Measurements from ENCODE around the gene KCNMB4.

KCNMB4 gene

GRCh38 chr12:70398862-70399261, 32.8 kb downstream of the KCNMB4 start:
- no peak for DNase-seq (ENCODE audit: low read depth, low spot score)
- no peaks in the 10 kb centered on the region for H3K9me3 ChIP-seq (ENCODE audit: control insufficient read depth, insufficient read depth, low read length)
- no CpG with 5 or more reads among the region's 3 CpGs for WGBS (ENCODE audit: insufficient coverage, insufficient read length)
- H3K4me3 ChIP-seq (ENCODE audit: low read length), result no peak overlapping the region
- H3K27me3 ChIP-seq (ENCODE audit: control insufficient read depth, insufficient read depth, low read length), result no peaks in the 10 kb centered on the region
- peaks cover 2% of the 10 kb centered on the region; the same call in 1 of the 2 replicates for H3K36me3 ChIP-seq (ENCODE audit: control insufficient read depth, insufficient read depth, low read length)
- H3K27ac ChIP-seq (ENCODE audit: low read length), result no peak overlapping the region
- H3K4me1 ChIP-seq (ENCODE audit: control insufficient read depth, insufficient read depth, low read length), result no peaks in the 10 kb centered on the region

DNA sequence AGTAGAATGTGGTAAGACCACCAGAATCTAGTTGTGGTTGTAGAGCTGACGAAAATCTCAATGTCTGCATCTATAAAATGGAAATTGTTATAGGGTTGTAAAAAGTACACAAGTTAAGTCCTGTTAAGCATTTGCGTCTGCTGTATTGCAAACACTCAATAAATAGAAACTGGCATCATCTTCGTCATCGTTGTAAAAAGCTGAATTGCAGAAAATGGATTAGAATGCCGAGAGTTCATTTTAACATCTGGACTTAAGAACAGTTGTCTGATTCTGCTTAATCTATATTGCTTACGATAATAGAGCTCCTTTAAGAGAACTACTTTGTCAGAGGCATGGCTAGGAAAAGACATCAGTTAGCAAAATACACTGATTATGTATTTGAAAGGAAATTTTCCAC, 33.2 kb downstream of the KCNMB4 start:
- H3K27me3 ChIP-seq (ENCODE audit: control insufficient read depth, insufficient read depth, low read length), result no peaks in the 10 kb centered on the region
- no CpG with 5 or more reads among the region's 6 CpGs for WGBS (ENCODE audit: insufficient coverage, insufficient read length)
- H3K27ac ChIP-seq (ENCODE audit: low read length), result no peak overlapping the region
- H3K9me3 ChIP-seq (ENCODE audit: control insufficient read depth, insufficient read depth, low read length), result no peaks in the 10 kb centered on the region
- H3K4me3 ChIP-seq (ENCODE audit: low read length), result no peak overlapping the region
- H3K4me1 ChIP-seq (ENCODE audit: control insufficient read depth, insufficient read depth, low read length), result no peaks in the 10 kb centered on the region
- DNase-seq (ENCODE audit: low read depth, low spot score), result no peak
- H3K36me3 ChIP-seq (ENCODE audit: control insufficient read depth, insufficient read depth, low read length), result peaks cover 2% of the 10 kb centered on the region; the same call in 1 of the 2 replicates

GRCh38 chr12:70400124-70400523, 34.0 kb downstream of the KCNMB4 start:
- DNase-seq (ENCODE audit: low read depth, low spot score), result no peak
- H3K27ac ChIP-seq (ENCODE audit: low read length), result no peak overlapping the region
- no peaks in the 10 kb centered on the region for H3K27me3 ChIP-seq (ENCODE audit: control insufficient read depth, insufficient read depth, low read length)
- peaks cover 2% of the 10 kb centered on the region; the same call in 1 of the 2 replicates for H3K36me3 ChIP-seq (ENCODE audit: control insufficient read depth, insufficient read depth, low read length)
- H3K9me3 ChIP-seq (ENCODE audit: control insufficient read depth, insufficient read depth, low read length), result no peaks in the 10 kb centered on the region
- no peak overlapping the region for H3K4me3 ChIP-seq (ENCODE audit: low read length)
- WGBS (ENCODE audit: insufficient coverage, insufficient read length), result no CpG with 5 or more reads among the region's 3 CpGs
- H3K4me1 ChIP-seq (ENCODE audit: control insufficient read depth, insufficient read depth, low read length), result no peaks in the 10 kb centered on the region

DNA sequence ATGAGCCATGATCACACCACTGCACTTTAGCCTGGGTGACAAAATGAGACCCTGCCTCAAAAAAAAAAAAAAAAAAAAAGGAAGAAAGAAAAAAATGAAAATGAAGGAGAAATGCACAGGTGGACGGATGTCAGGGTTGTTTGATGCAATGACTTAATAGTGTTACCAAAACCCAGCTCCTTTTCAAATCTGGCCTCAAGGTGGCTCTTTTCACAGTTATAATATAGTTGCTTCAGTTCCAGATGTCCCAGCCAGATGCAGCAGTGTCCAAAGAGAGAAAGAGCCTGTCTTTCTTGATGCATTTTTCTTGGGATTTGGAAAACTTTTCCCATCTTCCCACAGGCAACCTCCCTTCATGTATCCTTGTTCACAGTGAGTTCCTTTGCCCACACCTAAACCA, 36.5 kb downstream of the KCNMB4 start:
- no CpG with 5 or more reads among the region's 1 CpG for WGBS (ENCODE audit: insufficient coverage, insufficient read length)
- H3K9me3 ChIP-seq (ENCODE audit: control insufficient read depth, insufficient read depth, low read length), result no peaks in the 10 kb centered on the region
- H3K4me3 ChIP-seq (ENCODE audit: low read length), result no peak overlapping the region
- H3K27ac ChIP-seq (ENCODE audit: low read length), result no peak overlapping the region
- no peak for DNase-seq (ENCODE audit: low read depth, low spot score)
- H3K4me1 ChIP-seq (ENCODE audit: control insufficient read depth, insufficient read depth, low read length), result no peaks in the 10 kb centered on the region
- no peaks in the 10 kb centered on the region; the same call in 1 of the 2 replicates for H3K27me3 ChIP-seq (ENCODE audit: control insufficient read depth, insufficient read depth, low read length)
- H3K36me3 ChIP-seq (ENCODE audit: control insufficient read depth, insufficient read depth, low read length), result peaks cover 2% of the 10 kb centered on the region; the same call in 1 of the 2 replicates

DNA sequence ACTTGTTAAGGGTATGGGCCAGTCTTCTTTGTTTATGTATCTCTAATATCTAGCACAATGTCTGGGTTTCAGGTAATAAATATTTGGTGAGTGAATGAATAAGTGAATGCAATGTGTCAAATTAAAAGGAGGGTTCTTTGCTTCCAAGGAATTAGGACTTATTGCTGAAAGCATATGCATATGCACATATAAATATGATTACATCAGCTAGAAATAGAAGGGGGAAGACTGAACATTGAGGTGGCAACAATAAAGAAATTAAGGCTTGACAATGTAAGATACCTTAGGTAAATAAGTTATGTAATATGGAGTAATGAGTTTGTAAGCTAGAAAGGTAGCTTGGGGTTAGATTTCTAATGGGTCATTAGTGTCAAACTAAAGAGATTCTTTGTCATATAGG, 37.7 kb downstream of the KCNMB4 start:
- no peak overlapping the region for H3K4me3 ChIP-seq (ENCODE audit: low read length)
- DNase-seq (ENCODE audit: low read depth, low spot score), result no peak
- H3K36me3 ChIP-seq (ENCODE audit: control insufficient read depth, insufficient read depth, low read length), result peaks cover 2% of the 10 kb centered on the region; the same call in 1 of the 2 replicates
- H3K27ac ChIP-seq (ENCODE audit: low read length), result no peak overlapping the region
- no peaks in the 10 kb centered on the region; the same call in 1 of the 2 replicates for H3K27me3 ChIP-seq (ENCODE audit: control insufficient read depth, insufficient read depth, low read length)
- no peaks in the 10 kb centered on the region for H3K9me3 ChIP-seq (ENCODE audit: control insufficient read depth, insufficient read depth, low read length)
- H3K4me1 ChIP-seq (ENCODE audit: control insufficient read depth, insufficient read depth, low read length), result no peaks in the 10 kb centered on the region

GRCh38 chr12:70408004-70408790, 42.1 kb downstream of the KCNMB4 start:
- Histone ChIP-seq H3K4me3 (ENCODE audit: low read length) (no peak overlapping the region), H3K27ac (ENCODE audit: low read length) (no peak overlapping the region), H3K4me1 (ENCODE audit: control insufficient read depth, insufficient read depth, low read length) (no peaks in the 10 kb centered on the region), H3K36me3 (ENCODE audit: control insufficient read depth, insufficient read depth, low read length) (no peaks in the 10 kb centered on the region), H3K9me3 (ENCODE audit: control insufficient read depth, insufficient read depth, low read length) (no peaks in the 10 kb centered on the region), H3K27me3 (ENCODE audit: control insufficient read depth, insufficient read depth, low read length) (no peaks in the 10 kb centered on the region; the same call in 1 of the 2 replicates)
- DNase-seq (ENCODE audit: low read depth, low spot score), result no peak
- no CpG with 5 or more reads among the region's 16 CpGs for WGBS (ENCODE audit: insufficient coverage, insufficient read length)

DNA sequence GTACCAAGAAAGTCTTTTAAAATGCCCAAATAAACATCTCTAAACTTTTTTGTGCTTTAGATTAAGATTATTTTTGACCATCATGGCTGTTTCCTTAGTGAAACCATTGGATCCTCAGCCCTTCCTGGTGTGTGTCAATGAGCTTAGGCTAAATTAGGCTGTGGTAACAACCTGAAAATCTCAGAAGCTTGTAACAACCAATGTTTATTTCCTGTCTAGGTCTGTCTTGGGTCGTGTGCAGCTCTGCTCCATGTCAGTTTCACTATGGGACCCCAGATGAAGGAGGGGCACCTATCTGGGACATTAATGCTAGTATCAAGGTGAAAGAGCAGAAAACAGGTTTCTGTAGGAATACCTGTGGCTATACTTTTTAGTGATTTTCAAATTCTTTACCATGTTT, 49.9 kb downstream of the KCNMB4 start:
- Histone ChIP-seq H3K4me1 (ENCODE audit: control insufficient read depth, insufficient read depth, low read length) (no peaks in the 10 kb centered on the region), H3K9me3 (ENCODE audit: control insufficient read depth, insufficient read depth, low read length) (no peaks in the 10 kb centered on the region), H3K27me3 (ENCODE audit: control insufficient read depth, insufficient read depth, low read length) (no peaks in the 10 kb centered on the region), H3K4me3 (ENCODE audit: low read length) (no peak overlapping the region), H3K36me3 (ENCODE audit: control insufficient read depth, insufficient read depth, low read length) (no peaks in the 10 kb centered on the region), H3K27ac (ENCODE audit: low read length) (no peak overlapping the region)
- no peak for DNase-seq (ENCODE audit: low read depth, low spot score)
- no CpG with 5 or more reads among the region's 1 CpG for WGBS (ENCODE audit: insufficient coverage, insufficient read length)

- DNase-seq (ENCODE audit: low read depth, low spot score), result no peak
- WGBS (ENCODE audit: insufficient coverage, insufficient read length), result no CpG with 5 or more reads among the region's 3 CpGs
- Histone ChIP-seq H3K4me1 (ENCODE audit: control insufficient read depth, insufficient read depth, low read length) (no peaks in the 10 kb centered on the region), H3K27ac (ENCODE audit: low read length) (no peak overlapping the region), H3K36me3 (ENCODE audit: control insufficient read depth, insufficient read depth, low read length) (no peaks in the 10 kb centered on the region), H3K4me3 (ENCODE audit: low read length) (no peak overlapping the region), H3K9me3 (ENCODE audit: control insufficient read depth, insufficient read depth, low read length) (no peaks in the 10 kb centered on the region), H3K27me3 (ENCODE audit: control insufficient read depth, insufficient read depth, low read length) (no peaks in the 10 kb centered on the region)
Measured at GRCh38 chr12:70417121-70417520, 51.0 kb downstream of the KCNMB4 start.

DNA sequence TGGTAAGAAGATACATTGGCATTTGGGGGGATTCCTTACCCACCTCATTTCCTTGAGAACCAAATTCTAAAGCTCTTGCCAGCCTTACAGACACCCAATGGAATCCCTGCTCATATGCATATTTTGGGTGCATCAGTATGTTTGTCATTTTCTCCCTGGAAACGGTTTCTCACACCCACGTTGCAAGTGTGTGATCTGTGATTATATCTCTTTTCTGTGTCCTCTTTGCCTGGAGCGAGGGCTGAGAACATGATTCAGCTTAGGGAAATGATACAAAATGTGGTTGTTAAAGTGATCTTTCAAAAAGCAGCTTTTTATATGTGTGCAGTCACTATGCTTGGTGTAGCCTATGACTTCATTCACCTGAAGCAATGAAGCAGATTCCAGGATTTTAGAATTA, 52.0 kb downstream of the KCNMB4 start:
- H3K36me3 ChIP-seq (ENCODE audit: control insufficient read depth, insufficient read depth, low read length), result no peaks in the 10 kb centered on the region
- no peak overlapping the region for H3K4me3 ChIP-seq (ENCODE audit: low read length)
- no peak for DNase-seq (ENCODE audit: low read depth, low spot score)
- WGBS (ENCODE audit: insufficient coverage, insufficient read length), result no CpG with 5 or more reads among the region's 3 CpGs
- H3K9me3 ChIP-seq (ENCODE audit: control insufficient read depth, insufficient read depth, low read length), result no peaks in the 10 kb centered on the region
- no peaks in the 10 kb centered on the region for H3K4me1 ChIP-seq (ENCODE audit: control insufficient read depth, insufficient read depth, low read length)
- H3K27ac ChIP-seq (ENCODE audit: low read length), result no peak overlapping the region
- H3K27me3 ChIP-seq (ENCODE audit: control insufficient read depth, insufficient read depth, low read length), result no peaks in the 10 kb centered on the region

DNA sequence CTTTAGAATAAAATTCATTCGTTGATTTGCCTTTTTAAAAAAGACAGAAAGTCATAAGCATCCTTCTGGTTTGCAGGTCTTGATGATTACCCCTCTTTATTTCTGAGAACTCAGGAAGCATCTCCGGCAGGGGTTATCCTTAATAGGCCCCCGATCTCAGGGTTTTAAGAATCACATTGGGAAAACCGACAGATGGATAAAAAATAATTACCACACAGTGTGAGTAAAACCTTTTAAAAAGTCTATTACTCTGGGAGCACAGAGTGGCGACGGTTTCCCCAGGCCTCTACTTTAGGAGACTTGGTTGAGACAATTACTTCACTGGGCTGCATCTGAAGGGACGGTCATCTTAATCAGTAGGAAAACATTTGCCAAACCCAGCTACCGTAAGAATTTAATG, 56.5 kb downstream of the KCNMB4 start:
- no peak for DNase-seq (ENCODE audit: low read depth, low spot score)
- Histone ChIP-seq H3K4me1 (ENCODE audit: control insufficient read depth, insufficient read depth, low read length) (no peaks in the 10 kb centered on the region), H3K9me3 (ENCODE audit: control insufficient read depth, insufficient read depth, low read length) (no peaks in the 10 kb centered on the region), H3K27ac (ENCODE audit: low read length) (no peak overlapping the region), H3K36me3 (ENCODE audit: control insufficient read depth, insufficient read depth, low read length) (no peaks in the 10 kb centered on the region), H3K4me3 (ENCODE audit: low read length) (no peak overlapping the region), H3K27me3 (ENCODE audit: control insufficient read depth, insufficient read depth, low read length) (no peaks in the 10 kb centered on the region)
- no CpG with 5 or more reads among the region's 8 CpGs for WGBS (ENCODE audit: insufficient coverage, insufficient read length)

- no peaks in the 10 kb centered on the region for H3K36me3 ChIP-seq (ENCODE audit: control insufficient read depth, insufficient read depth, low read length)
- H3K27me3 ChIP-seq (ENCODE audit: control insufficient read depth, insufficient read depth, low read length), result no peaks in the 10 kb centered on the region
- H3K4me1 ChIP-seq (ENCODE audit: control insufficient read depth, insufficient read depth, low read length), result no peaks in the 10 kb centered on the region
- DNase-seq (ENCODE audit: low read depth, low spot score), result no peak
- WGBS (ENCODE audit: insufficient coverage, insufficient read length), result no CpG with 5 or more reads among the region's 1 CpG
- no peak overlapping the region for H3K4me3 ChIP-seq (ENCODE audit: low read length)
- no peak overlapping the region for H3K27ac ChIP-seq (ENCODE audit: low read length)
- H3K9me3 ChIP-seq (ENCODE audit: control insufficient read depth, insufficient read depth, low read length), result no peaks in the 10 kb centered on the region
Measured at GRCh38 chr12:70426620-70427019, 60.5 kb downstream of the KCNMB4 start.
